ENCODE results near the gene JAZF1.
A peak's percentile ranks its signal among the peaks of the same experiment; 100 is the strongest.

The JAZF1 gene

GRCh38 chr7:28136420-28136819 lies 44.2 kb downstream of the JAZF1 start:
- Histone ChIP-seq H3K27ac (replicated peaks) (no peak overlapping the region), H3K27me3 (ENCODE audit: insufficient read depth, poor library complexity, severe bottlenecking) (no peaks in the 10 kb centered on the region), H3K4me3 (replicated peaks; ENCODE audit: insufficient read depth, low read length) (no peak overlapping the region)
- no peak for DNase-seq (ENCODE audit: low read depth in 1 of 2, low spot score in 1 of 2)
- TF ChIP-seq GABPA (IDR thresholded peaks at IDR 0.05; ENCODE audit: low read depth) (no peak), SPI1 (IDR thresholded peaks at IDR 0.05; ENCODE audit: borderline replicate concordance, low read depth) (no peak), POLR2AphosphoS5 (IDR thresholded peaks at IDR 0.05; ENCODE audit: low read depth) (no peak), REST (IDR thresholded peaks at IDR 0.05; ENCODE audit: insufficient replicate concordance, low read depth) (no peak), CTCF (IDR thresholded peaks at IDR 0.05; ENCODE audit: insufficient read depth, low read length) (no peak)

- DNase-seq (ENCODE audit: low read depth in 1 of 2, low spot score in 1 of 2) = no peak
- H3K4me3 ChIP-seq (replicated peaks; ENCODE audit: insufficient read depth, low read length) = no peak overlapping the region
- peak overlapping the region; percentile 31 for H3K27ac ChIP-seq (replicated peaks)
- no peak for TF ChIP-seq POLR2AphosphoS5 (IDR thresholded peaks at IDR 0.05; ENCODE audit: low read depth)
- TF ChIP-seq GABPA (IDR thresholded peaks at IDR 0.05; ENCODE audit: low read depth) = no peak
- TF ChIP-seq CTCF (IDR thresholded peaks at IDR 0.05; ENCODE audit: insufficient read depth, low read length) = no peak
- no peak for TF ChIP-seq SPI1 (IDR thresholded peaks at IDR 0.05; ENCODE audit: borderline replicate concordance, low read depth)
- TF ChIP-seq REST (IDR thresholded peaks at IDR 0.05; ENCODE audit: insufficient replicate concordance, low read depth) = no peak
- H3K27me3 ChIP-seq (ENCODE audit: insufficient read depth, poor library complexity, severe bottlenecking) = no peaks in the 10 kb centered on the region
These were observed 44.8 kb downstream of the JAZF1 start for GRCh38 chr7:28135760-28136159.

- DNase-seq (ENCODE audit: low read depth in 1 of 2, low spot score in 1 of 2) = no peak
- TF ChIP-seq SPI1 (IDR thresholded peaks at IDR 0.05; ENCODE audit: borderline replicate concordance, low read depth) (no peak), POLR2AphosphoS5 (IDR thresholded peaks at IDR 0.05; ENCODE audit: low read depth) (no peak), GABPA (IDR thresholded peaks at IDR 0.05; ENCODE audit: low read depth) (no peak), REST (IDR thresholded peaks at IDR 0.05; ENCODE audit: insufficient replicate concordance, low read depth) (no peak), CTCF (IDR thresholded peaks at IDR 0.05; ENCODE audit: insufficient read depth, low read length) (no peak)
- H3K27me3 ChIP-seq (ENCODE audit: insufficient read depth, poor library complexity, severe bottlenecking) = no peaks in the 10 kb centered on the region
- H3K27ac ChIP-seq (replicated peaks) = peak overlapping the region; percentile 31
- H3K4me3 ChIP-seq (replicated peaks; ENCODE audit: insufficient read depth, low read length) = no peak overlapping the region
These were observed 45.3 kb downstream of the JAZF1 start for GRCh38 chr7:28135315-28135714.

Data from HL-60 (cell line).